CD4-positive, alpha-beta T cell (primary cell): ENCODE data around the gene HS3ST4. TPM values are rescaled to one million over a fixed set of nuclear protein-coding genes. Genes with fewer than 3 reads are reported as not detected.

ENCODE experiments used
- ATAC-seq: fragments of 200-7000 bp; cut with Tn5 transposase; one replicate; pipeline ENCODE4 v1.10.0; 2022; ENCODE audit warnings: mild to moderate bottlenecking; ENCODE audit not compliant: poor library complexity
- CTCF ChIA-PET: fragments of 350-600 bp; sonication (Branson Sonifier 250); formaldehyde crosslinking; loops from one replicate; lab custom pipeline; 2021; ENCODE audit warnings: antibody characterized with exemption, inconsistent platforms; lab: Charles Lee
- POLR2A ChIA-PET: fragments of 350-600 bp; sonication (Branson Sonifier 250); formaldehyde crosslinking; loops from one replicate; lab custom pipeline; 2021; ENCODE audit warnings: antibody characterized with exemption, inconsistent platforms; lab: Charles Lee
- DNase-seq, 14 experiments: peaks; one replicate each; pipeline ENCODE4 v3.0.0-alpha.2; 2013 to 2020; ENCODE audit warnings: mixed read lengths in 2 of 14
- H3K27ac ChIP-seq, 2 donors: one replicate each; pipeline versions ENCODE4 v1.5.1 to v1.7.0; 2013; ENCODE audit warnings: low read length in 2 of 2, low read depth in 1 of 2, mild to moderate bottlenecking in 1 of 2
- H3K27me3 ChIP-seq, 2 experiments: 1 replicate in 1 of 2; 2 replicates in 1 of 2; pipeline versions ENCODE4 v1.6.1 to v1.7.0; 2013; ENCODE audit warnings: low read length in 2 of 2, control low read depth in 1 of 2, mild to moderate bottlenecking in 1 of 2, moderate library complexity in 1 of 2; ENCODE audit not compliant: insufficient read depth in 2 of 2, control insufficient read depth in 1 of 2
- H3K36me3 ChIP-seq: one replicate; pipeline ENCODE4 v1.6.1; 2013; ENCODE audit warnings: low read length, control low read depth; ENCODE audit not compliant: insufficient read depth
- H3K4me1 ChIP-seq: one replicate; pipeline ENCODE4 v1.6.1; 2013; ENCODE audit warnings: low read length, control low read depth; ENCODE audit not compliant: insufficient read depth
- H3K4me3 ChIP-seq: one replicate; pipeline ENCODE4 v1.5.1; 2013; ENCODE audit warnings: mild to moderate bottlenecking, low read length, moderate library complexity
- H3K9me3 ChIP-seq, 2 experiments: 1 replicate in 1 of 2; 2 replicates in 1 of 2; pipeline versions ENCODE4 v1.6.1 to v1.7.0; 2013; ENCODE audit warnings: low read length in 2 of 2, mild to moderate bottlenecking in 2 of 2, control low read depth in 1 of 2, moderate library complexity in 1 of 2; ENCODE audit not compliant: control insufficient read depth in 1 of 2, insufficient read depth in 1 of 2
- H3K27ac Mint-ChIP-seq: one replicate; pipeline ENCODE4 v1.8.0; 2020; ENCODE audit warnings: mixed read lengths
- H3K27me3 Mint-ChIP-seq: one replicate; pipeline ENCODE4 v1.8.0; 2021; ENCODE audit warnings: mixed read lengths
- H3K36me3 Mint-ChIP-seq: one replicate; pipeline ENCODE4 v1.8.0; 2021; ENCODE audit warnings: low read depth, mixed read lengths
- H3K4me1 Mint-ChIP-seq: one replicate; pipeline ENCODE4 v1.8.0; 2021; ENCODE audit warnings: low read depth, mixed read lengths
- H3K4me3 Mint-ChIP-seq: one replicate; pipeline ENCODE4 v1.8.0; 2020; ENCODE audit warnings: mild to moderate bottlenecking, mixed read lengths
- H3K9me3 Mint-ChIP-seq: one replicate; pipeline ENCODE4 v1.8.0; 2020; ENCODE audit warnings: mixed read lengths
- CTCF ChIP-seq: fragments of 200-600 bp; IDR thresholded peaks from one replicate; pipeline ENCODE4 v1.8.0; 2022; ENCODE audit warnings: antibody characterized with exemption, mild to moderate bottlenecking
- intact Hi-C, 2 experiments: fragments of 100-400 bp; cut with DNase I in 1 of 2; cut with micrococcal nuclease in 1 of 2; formaldehyde crosslinking; loops; one replicate each; pipeline versions ENCODE4 v1.15.1 to v1.9.0; 2023 to 2025; cut with DNase I, micrococcal nuclease
- total RNA-seq, 174 experiments: library from RNA in 2 of 174; stranded (reverse) in 2 of 174; gene quantifications; one replicate each; pipeline ENCODE4 v1.2.3 and lab custom pipeline; 2021 to 2026

The HS3ST4 gene
- total RNA-seq, 2 experiments from 2014 or later: not detected

- H3K9me3 Mint-ChIP-seq: peaks cover 12% of the 10 kb centered on the region
- Histone ChIP-seq H3K36me3 (no peaks in the 10 kb centered on the region), H3K4me3 (no peak overlapping the region), H3K9me3 (no peaks in the 10 kb centered on the region), H3K27ac (no peak overlapping the region), H3K27me3 (no peaks in the 10 kb centered on the region), H3K4me1 (no peaks in the 10 kb centered on the region)
- H3K27ac Mint-ChIP-seq: no peak overlapping the region
- intact Hi-C loops: no loop called here
- DNase-seq (no peak), ATAC-seq (no peak)
- H3K27me3 Mint-ChIP-seq: peaks cover 40% of the 10 kb centered on the region
- no peaks in the 10 kb centered on the region for H3K4me1 Mint-ChIP-seq
- no peak for TF ChIP-seq CTCF
- ChIA-PET POLR2A (no interaction called here), CTCF (no interaction called here)
- H3K4me3 Mint-ChIP-seq: no peak overlapping the region
- H3K36me3 Mint-ChIP-seq: no peaks in the 10 kb centered on the region
Measured at GRCh38 chr16:25894093-25894492, 202.3 kb downstream of the HS3ST4 start.

GRCh38 chr16:25895380-25895779, 203.6 kb downstream of the HS3ST4 start:
- DNase-seq (no peak), ATAC-seq (no peak)
- no peaks in the 10 kb centered on the region for H3K4me1 Mint-ChIP-seq
- Histone ChIP-seq H3K27me3 (no peaks in the 10 kb centered on the region), H3K36me3 (no peaks in the 10 kb centered on the region), H3K4me1 (no peaks in the 10 kb centered on the region), H3K27ac (no peak overlapping the region), H3K4me3 (no peak overlapping the region), H3K9me3 (no peaks in the 10 kb centered on the region)
- H3K27me3 Mint-ChIP-seq: peaks cover 45% of the 10 kb centered on the region
- H3K36me3 Mint-ChIP-seq: no peaks in the 10 kb centered on the region
- no peak overlapping the region for H3K4me3 Mint-ChIP-seq
- no peak for TF ChIP-seq CTCF
- no peak overlapping the region for H3K27ac Mint-ChIP-seq
- CTCF ChIA-PET: no interaction called here
- POLR2A ChIA-PET: no interaction called here
- intact Hi-C loops: no loop called here
- H3K9me3 Mint-ChIP-seq: peaks cover 6% of the 10 kb centered on the region

GRCh38 chr16:25896411-25896810, 204.7 kb downstream of the HS3ST4 start:
- no peak overlapping the region for H3K4me3 Mint-ChIP-seq
- POLR2A ChIA-PET: no interaction called here
- no peaks in the 10 kb centered on the region for H3K4me1 Mint-ChIP-seq
- Histone ChIP-seq H3K27ac (no peak overlapping the region), H3K36me3 (no peaks in the 10 kb centered on the region), H3K27me3 (no peaks in the 10 kb centered on the region), H3K4me1 (no peaks in the 10 kb centered on the region), H3K9me3 (no peaks in the 10 kb centered on the region), H3K4me3 (no peak overlapping the region)
- H3K36me3 Mint-ChIP-seq: no peaks in the 10 kb centered on the region
- no peak overlapping the region for H3K27ac Mint-ChIP-seq
- CTCF ChIA-PET: no interaction called here
- DNase-seq: no peak
- H3K27me3 Mint-ChIP-seq: peaks cover 41% of the 10 kb centered on the region
- no peaks in the 10 kb centered on the region for H3K9me3 Mint-ChIP-seq
- intact Hi-C loops: no loop called here
- ATAC-seq: no peak
- TF ChIP-seq CTCF: no peak
